HG02870 (cell line): ENCODE results near the gene BRF1.

Source experiments
- ATAC-seq: cut with Tn5 transposase; IDR thresholded peaks from one replicate; pipeline ENCODE4 v1.9.1; 2021; ENCODE audit warnings: mild to moderate bottlenecking, moderate library complexity; ENCODE audit not compliant: unreplicated experiment

Gene BRF1

DNA sequence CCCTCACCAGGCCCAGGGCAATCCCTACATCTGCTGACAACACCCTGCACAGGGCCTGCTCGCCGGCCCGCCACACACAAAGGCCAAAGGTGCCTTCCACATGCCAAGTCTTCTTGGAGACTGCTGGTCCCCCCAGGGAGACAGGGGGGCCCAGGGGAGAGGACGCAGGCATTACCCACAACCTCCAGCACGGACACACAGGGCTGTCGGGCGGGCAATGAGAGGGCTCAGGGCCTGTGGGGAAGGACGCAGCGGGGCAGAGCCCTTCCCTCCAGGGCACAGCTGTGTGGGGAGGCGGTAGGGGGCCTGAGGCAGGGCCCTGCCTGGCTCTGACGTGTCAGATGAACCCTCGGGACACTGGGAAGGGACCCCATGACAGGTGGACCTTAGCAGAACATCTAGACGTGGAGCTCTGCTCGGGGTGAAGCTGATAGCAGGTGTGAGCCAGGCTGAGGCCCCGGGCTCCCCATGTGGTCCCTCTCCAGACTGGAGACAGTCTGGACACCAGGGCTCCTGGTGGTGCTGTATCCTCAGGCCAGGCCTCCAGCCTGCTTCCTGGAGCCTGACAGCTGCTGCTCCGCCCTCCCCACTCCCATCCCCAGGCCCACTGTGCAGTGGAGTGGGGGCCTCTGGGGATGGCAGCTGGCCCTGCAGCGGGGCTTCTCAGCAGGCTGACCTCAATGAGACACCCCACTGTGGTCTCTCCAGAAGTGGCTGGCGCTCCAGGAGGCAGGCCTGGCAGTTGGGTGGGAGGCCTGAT is 88.1 kb downstream of the BRF1 start:
- ATAC-seq: no peak

DNA sequence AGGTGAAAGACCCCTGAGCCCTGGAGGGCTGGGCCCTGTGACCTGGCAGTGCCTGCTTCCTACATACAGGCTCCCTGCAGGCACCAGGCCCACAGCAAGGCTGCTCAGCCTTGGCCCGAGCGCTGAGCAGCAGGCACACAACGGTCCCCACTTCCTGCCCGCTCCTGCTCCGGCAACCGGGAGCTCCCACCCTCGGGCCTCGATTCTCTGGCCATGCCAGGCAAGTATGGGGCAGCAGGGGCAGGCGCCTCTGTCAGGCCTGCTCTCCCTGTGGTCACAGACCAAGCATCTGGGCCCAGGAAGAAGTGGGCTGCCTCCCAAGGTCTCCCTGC is 89.1 kb downstream of the BRF1 start:
- no peak for ATAC-seq

DNA sequence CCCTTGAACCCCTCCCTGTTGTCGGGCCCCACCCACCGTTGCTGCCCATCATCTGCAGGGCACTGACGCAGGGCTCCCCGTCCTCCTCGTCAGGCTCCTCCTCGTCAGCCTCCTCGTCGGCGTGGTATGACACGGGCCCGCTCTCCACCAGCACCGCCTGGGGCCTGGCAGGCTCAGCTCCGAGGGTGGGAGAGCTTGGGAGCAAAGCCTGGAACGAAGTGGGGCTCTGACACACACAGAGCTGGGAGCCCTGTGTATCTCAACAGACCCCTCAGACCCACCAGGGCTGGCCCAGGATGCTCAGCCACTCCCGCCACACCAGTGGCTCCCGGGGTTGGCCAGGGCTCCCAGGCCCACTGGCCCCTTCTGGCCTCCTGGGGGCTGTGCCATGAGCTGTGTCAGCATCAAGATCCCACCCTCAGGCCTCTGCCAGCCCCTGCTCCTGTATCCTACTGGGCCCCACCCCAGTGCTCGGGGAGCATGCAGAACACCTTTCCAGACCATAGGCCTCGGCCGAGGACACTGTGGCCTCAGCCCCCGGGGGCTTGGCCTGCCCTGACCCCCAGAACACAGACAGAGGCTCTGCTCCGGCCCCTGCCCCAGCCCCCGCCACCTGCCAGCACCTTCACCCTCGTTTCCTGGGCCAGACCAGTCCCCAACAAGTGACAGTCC is 89.6 kb downstream of the BRF1 start:
- ATAC-seq: no peak

DNA sequence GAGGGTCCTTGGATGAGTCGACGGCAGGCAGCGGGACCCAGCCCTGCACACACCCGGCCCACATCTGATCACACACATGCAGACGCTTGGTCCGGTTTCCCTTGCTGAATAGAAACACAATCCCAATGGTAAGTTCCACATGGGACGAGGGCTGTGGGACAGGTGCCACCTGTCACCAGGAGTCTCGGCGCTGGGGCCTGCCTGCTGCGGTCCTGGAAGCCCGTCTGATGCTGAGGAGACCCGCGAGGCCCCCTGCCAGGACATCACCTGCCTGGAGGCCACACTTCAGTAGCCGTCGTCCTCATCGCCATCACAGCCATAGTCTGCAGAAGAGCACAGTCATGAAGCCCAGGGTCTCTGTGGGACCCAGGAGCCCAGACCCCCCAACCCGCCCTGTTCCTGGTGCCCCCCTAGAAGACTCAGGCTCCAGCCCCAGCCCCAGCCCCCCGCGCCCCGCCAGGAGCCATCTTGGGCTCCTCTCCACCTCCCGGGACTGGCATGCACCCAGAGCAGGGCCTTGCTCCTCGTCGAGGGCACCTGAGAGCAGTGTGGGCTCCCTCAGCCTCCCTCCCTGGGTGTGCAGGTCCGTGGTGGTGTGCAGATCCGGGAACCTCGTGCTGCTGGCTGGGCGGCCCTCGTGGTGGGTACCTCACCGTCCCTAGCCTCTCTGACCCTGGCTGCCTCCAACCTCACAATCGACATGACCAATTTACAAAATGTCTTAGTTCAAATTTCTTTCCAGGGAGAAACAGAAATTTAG is 90.4 kb downstream of the BRF1 start:
- ATAC-seq: no peak

DNA sequence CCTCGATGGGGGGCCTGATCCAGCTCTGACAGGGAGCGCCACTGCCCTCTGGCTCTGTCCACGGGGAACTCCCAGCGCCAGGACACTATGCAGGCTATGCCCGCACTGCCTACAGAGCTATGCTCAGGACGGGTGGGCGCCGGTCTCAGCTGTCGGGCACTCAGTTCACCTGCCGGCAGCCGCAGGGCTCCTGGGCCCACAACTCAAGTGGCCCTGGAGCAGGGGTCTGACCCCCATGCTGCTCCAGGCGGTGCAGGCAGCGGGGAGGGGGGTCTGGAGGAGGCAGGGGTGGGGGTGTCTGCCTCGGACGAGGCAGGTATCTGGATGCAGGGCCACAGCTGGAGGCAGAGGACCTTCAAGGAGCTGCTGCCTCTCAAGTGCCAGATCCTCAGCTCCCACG is 91.2 kb downstream of the BRF1 start:
- no peak for ATAC-seq

DNA sequence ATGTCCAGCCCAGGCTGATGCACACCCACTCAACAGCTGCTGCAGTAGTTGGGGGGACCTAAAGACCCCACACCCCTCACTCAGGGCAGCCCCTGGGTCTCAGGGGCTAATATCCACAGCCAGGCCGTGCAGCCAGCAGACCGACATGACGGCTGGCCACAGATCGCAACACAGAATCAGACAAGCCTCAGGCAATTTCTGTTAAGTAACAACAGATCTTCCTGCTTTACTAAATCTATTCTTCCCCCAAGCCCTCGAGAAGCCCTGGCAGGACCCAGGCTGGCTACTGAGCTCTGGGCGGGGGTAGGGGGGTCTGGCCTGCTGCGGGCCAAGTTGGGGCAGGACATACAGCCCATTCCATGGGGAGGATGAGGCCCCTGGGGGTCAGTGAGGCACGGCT is 91.7 kb downstream of the BRF1 start:
- no peak for ATAC-seq

DNA sequence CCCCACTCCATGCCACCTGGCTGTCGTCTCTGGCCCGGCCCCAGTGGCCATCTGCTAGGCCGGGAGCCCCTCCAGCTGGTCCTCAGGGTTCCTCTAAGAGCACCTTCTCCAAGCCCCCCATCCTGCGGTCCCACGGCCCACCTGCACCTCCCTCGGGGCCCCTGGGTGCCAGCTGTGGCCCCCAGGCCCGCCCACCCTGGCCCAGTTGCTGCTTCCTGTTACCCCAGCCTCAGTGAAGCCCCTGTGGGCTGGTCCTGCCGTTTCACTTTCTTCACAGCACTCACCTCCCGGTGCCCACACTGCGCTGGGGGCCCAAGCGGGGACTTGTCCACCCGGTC is 92.1 kb downstream of the BRF1 start:
- ATAC-seq: no peak

DNA sequence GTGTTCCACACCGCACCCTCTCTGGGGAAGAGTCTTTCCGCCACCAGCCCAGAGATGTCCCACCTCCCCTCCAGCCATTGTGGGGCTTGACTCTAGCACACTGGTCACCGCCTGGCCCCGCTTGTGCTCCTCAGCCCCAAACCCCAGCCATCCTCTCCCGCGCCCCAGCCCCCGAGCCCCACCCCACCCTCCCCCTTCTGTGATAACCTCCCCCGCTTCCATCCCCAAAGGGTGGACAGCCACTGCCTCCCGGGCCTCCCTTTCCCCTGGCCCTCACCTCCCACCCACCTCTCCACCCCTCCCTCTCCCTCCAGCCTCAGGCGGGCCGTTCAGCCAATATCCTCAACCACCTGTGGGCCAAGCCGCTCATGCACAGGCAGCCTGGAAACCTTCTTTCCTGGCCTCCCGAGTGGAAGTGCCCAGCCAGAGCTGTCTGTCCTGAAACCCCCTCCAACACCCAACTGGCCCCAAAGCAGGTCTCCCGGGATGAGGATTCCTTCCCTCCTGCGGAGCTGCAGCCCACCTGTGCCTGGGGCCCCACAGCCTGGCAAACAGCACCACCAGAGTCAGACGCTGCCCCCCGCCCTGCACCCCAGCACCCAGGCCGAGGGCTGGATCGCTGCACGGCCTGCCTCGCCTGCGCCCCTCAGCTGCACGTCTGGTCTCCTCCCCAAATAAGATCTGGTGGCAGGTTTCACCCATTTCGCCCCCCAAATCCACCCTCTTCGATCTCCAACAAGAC is 92.6 kb downstream of the BRF1 start:
- no peak for ATAC-seq

DNA sequence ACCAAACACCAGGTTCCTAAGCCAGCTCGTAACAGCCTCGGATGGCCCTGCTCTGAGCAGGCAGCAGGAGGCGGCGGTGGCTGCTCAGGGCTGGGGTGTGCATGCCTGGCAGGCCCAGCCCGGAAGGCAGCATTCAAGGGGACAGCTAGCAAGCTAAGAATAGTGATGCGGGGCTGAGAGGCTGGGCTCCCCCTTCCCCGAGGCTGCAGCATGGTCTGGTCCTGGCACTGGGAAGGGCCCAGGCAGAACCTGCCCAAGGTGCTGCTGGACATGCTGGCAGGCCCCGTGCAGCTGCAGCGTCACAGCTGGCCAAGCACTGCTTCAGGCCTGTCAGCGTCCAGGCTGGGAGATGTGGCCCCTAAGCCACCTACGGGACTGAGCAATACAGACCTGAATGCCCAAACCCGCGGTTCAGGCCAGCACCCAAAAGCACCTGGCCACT is 93.3 kb downstream of the BRF1 start:
- no peak for ATAC-seq

DNA sequence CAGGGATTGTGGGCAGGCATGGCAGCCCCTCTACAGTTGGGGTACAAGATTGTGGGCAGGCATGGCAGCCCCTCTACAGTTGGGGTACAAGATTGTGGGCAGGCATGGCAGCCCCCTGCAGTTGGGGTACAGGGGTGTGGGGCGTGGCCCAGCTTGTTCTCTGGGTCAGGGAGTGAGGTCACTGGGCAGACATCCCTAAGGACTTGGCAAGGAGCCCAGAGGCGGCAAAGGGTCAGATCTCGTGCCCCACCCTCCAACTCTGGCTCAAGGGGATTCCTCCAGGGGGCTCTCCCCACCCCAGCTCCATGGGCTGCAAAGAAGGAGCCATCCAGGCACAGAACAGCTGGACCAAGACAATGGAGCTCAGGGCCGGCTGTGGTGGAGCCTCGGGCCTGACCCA is 93.9 kb downstream of the BRF1 start:
- no peak for ATAC-seq

DNA sequence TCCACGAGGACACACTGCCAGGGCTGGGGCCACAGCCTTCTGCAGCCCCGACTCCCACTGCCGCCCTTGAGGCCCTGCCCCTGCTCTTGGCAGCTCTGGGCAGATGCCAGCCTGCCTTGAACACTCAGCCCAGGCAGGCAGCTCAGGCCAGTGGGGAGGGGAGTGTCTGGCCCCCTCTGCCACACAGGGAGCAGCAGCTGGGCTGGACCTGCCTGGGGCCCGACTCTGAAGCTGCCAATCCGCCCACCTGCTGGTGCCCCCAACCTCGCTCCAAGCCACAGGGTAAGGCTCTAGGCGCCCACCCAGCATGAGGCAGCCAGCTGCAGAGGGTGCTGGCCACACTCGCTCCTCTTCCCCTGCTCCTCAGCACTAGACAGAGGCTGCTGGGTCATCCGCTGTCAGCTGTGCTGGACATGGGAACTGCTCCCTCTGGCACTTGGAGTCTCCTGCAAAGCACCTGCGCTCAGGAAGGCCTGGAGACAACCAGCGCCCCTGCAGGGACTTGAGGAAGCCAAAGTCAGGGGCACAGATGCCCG is 95.1 kb downstream of the BRF1 start:
- no peak for ATAC-seq

DNA sequence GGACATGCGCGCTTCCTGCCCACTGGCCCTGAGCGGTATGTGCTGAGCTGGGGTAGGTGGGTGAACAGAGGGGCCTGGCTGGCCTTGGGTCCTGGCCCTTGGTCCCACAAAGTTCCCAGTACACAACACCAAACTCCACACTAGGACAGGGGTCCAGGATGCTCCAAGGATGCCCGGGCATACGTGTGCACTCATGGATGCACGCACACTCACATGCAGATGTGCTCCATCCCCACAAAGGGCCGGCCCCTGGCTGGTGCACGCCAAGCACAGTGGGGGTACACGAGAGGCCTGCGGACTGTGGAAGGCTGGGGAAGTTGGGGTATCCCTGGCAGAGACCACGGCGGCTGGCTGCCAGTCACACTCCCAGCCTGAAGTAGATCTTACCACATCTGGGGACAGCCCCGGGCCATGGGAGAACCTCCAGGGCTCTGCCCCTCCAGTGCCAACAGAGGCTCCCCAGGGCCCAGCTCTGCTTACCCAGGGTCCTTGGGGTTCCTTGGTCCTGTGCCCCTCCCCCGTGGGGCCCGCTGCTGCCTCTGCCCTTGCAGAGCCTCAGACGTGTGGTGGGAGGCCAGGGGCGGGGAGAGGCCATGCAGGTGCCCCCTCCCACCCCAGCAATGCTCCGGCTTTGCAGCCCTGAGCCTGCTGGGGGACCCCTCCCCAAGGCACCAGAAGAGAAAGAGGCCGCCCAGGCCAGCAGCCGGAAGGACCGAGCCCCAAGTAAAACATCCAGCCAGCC is 95.7 kb downstream of the BRF1 start:
- ATAC-seq: no peak

DNA sequence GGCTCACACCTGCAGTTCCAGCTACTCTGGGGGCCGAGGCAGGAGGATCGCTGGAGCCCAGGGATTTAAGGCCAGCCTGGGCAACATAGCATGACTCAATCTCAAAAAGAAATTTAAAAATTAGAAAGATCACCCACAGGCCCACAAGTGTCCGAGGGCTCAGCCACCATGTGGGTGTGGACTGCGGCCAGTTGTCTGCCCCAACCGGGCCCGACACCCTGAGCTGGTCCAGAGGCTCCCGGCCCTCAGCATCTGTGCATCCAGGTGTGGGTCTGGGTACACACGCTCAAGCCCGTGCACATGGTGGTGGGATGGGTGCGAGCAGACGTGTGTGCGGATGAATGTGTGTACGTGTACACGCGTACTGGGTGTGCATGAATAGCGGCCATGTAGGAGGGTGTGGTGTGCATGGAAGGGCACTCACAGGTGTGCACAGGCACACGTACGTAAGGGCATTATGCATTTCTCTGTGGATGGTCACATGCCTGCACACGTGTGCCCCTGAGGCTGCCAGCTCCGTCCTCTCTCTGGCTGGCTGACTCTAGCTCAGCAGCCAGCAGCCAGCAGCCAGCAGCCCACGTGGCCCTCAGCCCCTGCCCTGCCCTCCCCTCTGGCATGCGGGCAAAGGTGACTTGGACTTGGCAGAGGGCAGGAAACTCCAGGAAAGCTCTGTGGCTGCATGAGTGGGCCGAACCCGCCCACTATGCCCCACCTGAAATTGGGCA is 96.4 kb downstream of the BRF1 start:
- no peak for ATAC-seq

DNA sequence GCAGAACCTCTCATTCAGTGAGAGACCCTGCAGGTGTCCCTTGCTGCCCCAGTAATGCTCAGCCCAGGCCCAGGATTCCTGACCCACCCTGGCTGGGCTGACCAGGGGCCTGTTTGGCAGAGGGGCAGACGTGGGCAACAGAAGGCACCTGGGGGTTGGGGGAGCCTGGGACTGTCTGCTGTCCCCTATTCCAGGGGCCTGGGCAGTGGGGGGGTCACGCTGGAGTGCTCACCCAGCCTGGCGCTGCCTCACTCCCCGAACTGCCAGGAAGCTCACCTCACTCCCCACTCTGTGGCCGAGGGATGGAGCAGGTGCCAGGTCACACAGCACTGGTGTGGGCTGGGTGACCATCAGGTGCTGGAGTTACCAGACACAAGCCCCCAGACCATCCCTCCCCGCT is 97.1 kb downstream of the BRF1 start:
- ATAC-seq: no peak

DNA sequence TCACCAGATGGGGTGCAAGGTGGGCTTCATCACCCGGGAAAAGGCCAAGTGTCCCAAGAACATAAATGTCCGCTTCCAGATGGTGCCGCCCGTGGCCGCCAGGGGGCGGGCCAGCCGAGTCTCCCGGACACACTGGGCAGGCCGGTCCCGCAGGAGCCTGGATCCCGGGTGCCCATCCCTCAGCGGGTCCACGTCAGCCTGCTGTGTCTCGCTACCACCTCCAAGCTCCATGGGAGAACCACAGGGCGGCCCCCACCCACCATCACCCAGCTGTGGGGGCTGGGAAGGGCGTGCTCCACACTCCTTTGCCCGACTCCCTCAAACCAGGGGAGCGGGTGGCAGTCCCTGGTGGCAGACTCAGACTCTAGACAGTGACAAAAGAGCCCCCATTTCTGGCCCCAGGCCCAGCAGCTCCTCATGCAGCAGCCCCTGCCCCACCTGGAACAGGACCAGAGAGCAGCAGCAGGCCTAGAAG is 97.7 kb downstream of the BRF1 start:
- ATAC-seq: no peak

DNA sequence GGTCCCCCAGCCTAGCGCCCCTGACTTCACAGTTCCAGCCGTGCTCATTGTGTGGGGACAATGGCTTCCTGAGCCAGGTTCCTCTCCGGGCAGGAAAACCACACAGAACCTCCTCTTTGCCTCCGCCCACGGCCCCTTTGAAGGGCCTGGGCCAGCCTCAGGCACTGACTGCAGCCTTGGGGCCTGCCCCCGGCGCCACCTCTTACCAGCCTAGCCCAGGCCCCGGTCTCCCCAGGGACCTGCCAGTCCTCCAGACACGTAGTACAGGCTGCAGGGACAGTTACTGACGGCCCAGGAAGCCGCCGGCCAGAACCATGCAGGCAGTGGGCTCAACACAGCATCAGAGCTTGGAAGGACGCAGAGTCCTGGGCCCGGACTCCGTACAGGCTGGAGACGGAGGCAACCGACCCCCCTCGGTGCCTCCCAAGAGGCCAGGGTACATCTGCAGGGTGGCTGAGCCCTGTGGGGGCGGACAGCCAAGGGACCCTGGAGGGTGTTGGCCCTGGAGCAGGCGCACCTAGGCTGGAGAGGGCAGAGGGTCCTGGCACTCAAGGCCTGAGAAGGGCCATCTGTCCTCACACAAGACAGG is 98.8 kb downstream of the BRF1 start:
- no peak for ATAC-seq

DNA sequence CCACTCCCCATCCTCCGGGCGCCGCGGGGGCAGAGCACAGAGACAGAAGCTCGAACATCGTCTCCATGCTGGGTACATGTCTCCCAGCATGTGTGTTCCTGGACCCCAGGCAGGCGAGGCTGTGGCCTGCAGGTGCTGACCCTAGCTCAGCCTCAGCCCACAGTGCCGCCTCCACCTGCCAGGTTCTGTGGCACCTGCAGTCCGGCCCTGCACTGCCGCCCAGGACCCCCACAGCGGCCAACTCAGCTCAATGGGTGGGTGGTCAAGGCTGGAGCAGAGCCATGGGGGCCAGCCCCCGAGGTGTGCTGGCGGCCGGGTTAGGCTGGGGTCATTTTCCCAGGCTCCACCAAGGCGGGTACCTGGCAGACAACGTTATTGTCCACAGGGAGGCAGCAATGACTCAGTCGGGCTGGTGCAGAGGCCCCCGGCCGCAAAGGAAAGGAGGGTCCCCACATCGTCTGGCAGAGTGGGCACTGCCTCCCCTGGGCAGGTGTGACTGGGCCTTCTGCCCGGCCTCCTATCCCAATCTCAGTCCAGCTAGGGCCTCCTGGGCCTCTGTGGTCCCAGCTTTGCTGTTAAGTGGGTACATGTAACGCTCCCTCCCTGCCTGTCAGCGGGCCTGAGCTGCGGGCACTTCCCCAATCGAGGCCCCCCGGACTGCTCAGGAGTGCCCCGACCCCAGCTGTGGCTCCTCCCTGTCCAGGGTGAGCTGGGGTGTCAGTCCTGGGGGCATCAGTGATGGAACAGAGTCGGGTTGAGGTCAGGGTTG is 99.5 kb downstream of the BRF1 start:
- no peak for ATAC-seq

DNA sequence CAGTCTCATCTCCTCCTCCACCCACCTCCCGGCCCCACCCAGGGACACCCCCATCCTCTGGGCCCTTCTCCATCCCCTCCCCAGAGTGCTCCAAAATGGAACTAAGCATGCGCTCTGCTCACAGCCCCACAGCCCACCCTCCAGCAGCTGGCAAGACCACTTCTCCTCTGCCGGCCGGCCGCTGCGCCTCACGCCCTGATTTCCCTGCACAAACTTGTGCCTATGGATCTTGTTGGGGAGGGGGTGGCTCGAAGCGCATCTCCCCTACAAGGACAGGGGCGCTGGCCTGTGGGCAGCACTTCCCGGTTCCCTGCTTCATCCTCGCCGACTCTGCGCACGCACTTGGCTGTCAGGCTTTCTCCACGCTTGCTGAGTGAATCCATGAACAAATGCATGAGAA is 100.2 kb downstream of the BRF1 start:
- no peak for ATAC-seq

DNA sequence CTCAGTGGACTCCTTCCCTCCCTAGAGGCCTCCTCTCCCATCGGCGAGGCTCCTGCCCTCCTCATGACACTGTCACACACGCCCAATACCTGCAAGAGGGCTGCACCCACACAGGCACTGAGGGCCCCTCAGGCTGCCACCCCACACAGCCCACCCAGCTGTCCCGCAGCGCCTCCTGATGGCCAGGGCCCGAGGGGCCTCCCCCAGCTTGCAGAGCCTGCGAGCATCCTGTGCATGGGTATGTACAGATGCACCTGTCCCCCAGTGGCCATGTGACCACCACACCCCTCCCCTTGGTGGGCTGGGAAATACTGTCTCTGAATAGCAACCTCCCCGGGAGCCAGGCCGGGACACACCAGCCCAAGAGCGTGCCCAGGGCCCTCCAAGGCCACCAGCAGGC is 100.7 kb downstream of the BRF1 start:
- no peak for ATAC-seq
